HG02610 (cell line): ENCODE results near the gene STPG1.

Experiments
- ATAC-seq: cut with Tn5 transposase; IDR thresholded peaks from one replicate; pipeline ENCODE4 v1.9.1; 2021; ENCODE audit warnings: mild to moderate bottlenecking, moderate library complexity; ENCODE audit not compliant: unreplicated experiment

The STPG1 gene

GRCh38 chr1:24427545-24427862 lies 13.9 kb upstream of the STPG1 start:
- ATAC-seq, result no peak

DNA sequence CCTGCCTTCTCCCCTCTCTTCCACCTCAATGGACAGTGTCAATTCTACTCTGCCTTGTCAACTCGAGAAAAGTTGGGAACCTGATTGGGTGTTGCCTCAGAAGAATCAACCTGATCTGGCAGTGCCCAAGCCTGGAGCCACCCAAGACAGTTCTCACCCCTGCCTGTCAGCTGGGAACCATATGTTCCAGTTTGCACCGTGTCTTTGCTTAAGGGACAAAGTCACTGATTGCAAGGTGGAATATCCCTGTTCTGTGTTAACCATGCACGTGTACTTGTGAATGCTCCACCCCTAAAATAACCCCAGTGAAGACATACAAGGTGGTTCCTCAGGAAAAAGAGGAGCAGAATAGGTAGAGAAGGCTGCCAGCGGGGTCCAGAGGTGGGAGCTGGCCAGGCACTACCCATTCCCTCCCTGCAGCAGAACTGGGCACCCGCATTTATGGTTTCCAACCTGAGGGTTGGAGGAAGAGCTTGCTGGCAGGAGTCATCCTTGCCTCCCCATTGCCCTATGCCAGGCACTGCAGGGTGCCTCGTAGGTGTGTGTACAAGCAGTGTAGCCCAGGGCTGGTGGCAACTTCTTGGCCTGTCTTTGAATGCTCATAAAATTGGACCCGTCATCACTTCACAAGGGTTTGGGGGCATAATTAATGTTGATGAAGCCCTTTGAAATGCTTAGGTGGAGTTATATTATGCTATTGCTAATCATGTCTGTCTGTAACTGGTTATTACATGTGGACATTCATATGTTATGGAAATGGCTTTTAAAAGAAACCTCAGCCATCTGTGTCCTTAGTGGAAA lies 13.4 kb upstream of the STPG1 start:
- ATAC-seq, result no peak

- ATAC-seq, result no peak
Observed at GRCh38 chr1:24425922-24426321, 12.3 kb upstream of the STPG1 start.

- ATAC-seq, result no peak
Observed at GRCh38 chr1:24425441-24425840, 11.9 kb upstream of the STPG1 start.

GRCh38 chr1:24424990-24425389 lies 11.4 kb upstream of the STPG1 start:
- no peak for ATAC-seq

GRCh38 chr1:24424207-24424606 lies 10.6 kb upstream of the STPG1 start:
- no peak for ATAC-seq

DNA sequence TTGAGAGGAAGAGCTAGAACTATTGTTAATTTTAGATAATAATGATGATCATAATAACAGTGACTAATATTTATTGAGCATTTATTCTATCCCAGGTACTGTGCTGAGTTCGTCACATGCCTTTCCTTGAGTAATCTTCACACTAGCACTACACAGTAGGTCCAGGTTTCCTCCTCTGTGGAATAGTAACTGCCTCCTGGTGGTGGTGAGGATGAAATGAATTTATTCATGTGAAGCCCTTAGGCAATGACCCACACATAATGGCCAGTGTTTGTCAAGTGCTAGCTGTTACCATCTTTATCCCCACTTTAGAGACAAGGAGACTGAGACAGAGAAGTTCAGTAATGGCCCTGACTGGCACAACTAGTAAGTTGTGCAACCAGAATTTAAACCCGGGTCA lies 7.9 kb upstream of the STPG1 start:
- ATAC-seq, result no peak

GRCh38 chr1:24420547-24420946 lies 7.0 kb upstream of the STPG1 start:
- no peak for ATAC-seq

GRCh38 chr1:24418898-24419628 lies 5.5 kb upstream of the STPG1 start:
- no peak for ATAC-seq

GRCh38 chr1:24417681-24418080 lies 4.1 kb upstream of the STPG1 start:
- no peak for ATAC-seq

- no peak for ATAC-seq
Observed at GRCh38 chr1:24416666-24417391, 3.2 kb upstream of the STPG1 start.

- no peak for ATAC-seq
Observed at GRCh38 chr1:24415910-24416665, 2.5 kb upstream of the STPG1 start.

DNA sequence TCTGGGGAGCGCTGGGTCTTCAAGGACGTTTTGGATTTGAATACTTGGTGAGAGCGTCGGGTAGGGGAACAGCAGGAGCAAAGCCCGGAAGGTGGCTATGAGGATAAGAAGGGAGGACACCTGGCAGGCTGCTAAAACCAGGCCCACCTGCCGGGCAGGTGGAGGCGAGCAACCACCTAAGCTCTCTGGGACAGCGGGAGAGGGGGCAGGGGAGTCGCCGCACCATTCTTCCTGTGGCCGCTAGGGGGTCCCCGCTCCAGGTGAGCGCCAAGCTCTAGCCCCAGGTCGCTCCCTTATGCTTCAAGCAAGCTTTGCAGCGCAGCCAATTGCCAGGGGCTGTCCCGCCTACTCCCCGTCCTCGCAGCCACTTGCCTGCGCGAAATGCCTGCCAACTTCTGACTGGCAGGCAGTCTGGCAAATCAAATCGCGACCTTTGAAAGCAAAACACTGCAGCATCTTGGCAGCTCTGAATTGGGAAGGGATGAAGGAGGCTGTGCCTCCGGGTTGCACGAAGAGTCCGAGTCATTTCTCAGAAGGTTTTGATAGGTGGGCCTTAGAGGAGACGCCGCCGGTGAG lies 1.8 kb upstream of the STPG1 start, which contains the start of gene NIPAL3:
Gene NIPAL3 (plus strand): TSS at position 469 of the 576 bp plus-strand sequence. CDS start 3,746 bp downstream, outside the sequence.
- peak; percentile 94 for ATAC-seq

GRCh38 chr1:24414775-24415333 lies 1.3 kb upstream of the STPG1 start:
- no peak for ATAC-seq

GRCh38 chr1:24412408-24412807 lies 1.2 kb downstream of the STPG1 start:
- ATAC-seq, result no peak

DNA sequence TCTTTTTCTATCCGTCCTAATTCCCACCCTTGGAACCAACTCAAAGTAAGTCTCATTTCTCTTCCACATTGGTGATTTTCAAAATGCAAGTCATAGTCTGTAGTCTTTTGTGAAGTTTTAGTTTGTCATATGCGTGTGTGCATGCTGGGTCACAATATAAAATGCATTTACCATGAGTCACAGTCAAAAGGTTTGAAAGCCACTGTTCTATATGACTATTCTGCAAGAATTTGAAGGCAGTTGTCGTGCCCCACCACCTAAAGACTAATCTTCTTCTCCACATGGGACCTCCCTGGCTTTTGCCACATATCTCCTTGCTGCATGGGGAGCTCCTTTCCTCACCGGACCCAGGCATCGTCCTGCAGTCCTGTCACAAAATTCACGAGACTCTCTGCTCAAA lies 1.6 kb downstream of the STPG1 start:
- ATAC-seq, result no peak

- ATAC-seq, result no peak
Observed at GRCh38 chr1:24410750-24411149, 2.8 kb downstream of the STPG1 start.

GRCh38 chr1:24409535-24409934 lies 4.0 kb downstream of the STPG1 start:
- ATAC-seq, result no peak

DNA sequence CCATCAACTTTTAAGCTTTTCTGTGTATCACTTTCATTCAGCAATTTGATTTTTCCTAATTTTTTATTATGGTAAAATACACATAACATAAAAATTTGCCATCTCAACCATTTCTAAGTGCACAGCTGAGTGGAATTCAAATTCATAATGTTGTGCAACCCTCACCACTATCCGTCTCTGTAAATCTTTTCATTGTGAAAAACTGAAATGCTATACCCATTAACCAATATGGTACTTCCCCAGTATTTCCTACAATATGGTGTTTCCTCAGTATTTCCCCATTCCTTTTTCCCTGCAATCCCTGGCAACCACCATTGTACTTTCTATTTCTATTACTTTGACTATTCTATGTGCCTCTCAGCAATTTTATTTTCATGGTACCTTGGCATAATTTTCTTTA lies 6.8 kb downstream of the STPG1 start:
- ATAC-seq, result no peak

DNA sequence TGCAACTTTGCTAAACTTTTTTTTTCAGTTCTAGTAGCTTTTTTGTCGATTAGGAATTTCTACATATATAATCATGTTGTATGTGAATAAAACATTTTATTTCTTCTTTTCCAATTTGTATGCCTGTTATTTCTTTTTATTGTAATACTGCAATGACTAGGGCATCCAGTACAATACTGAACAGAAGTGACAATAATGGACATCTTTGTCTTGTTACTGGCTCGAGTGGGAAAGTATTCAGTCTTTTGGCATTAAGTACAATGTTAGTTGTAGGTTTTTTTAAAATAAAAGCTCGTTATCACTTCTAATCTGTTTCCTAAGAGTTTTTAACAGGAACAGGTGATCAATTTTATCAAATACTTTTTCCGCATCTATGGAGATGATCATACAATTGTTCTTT lies 9.8 kb downstream of the STPG1 start:
- no peak for ATAC-seq
